A673 (cell line): ENCODE data around the gene FMC1. TPM values are rescaled to one million over a fixed set of nuclear protein-coding genes. Genes with fewer than 3 reads are reported as not detected.

Source experiments
- BruUV-seq: library from RNA; stranded (reverse); fragments of 400-500 nt; replicated peaks from 2 replicates; lab custom pipeline; 2021; lab: Mats Ljungman, UMichigan
- CTCF ChIA-PET: fragments of 300-600 bp; sonication (Branson Sonifier 250); formaldehyde crosslinking; loops from one replicate; lab custom pipeline; 2022; ENCODE audit warnings: antibody characterized with exemption; lab: Charles Lee
- POLR2A ChIA-PET: fragments of 300-600 bp; sonication (Branson Sonifier 250); formaldehyde crosslinking; loops from one replicate; lab custom pipeline; 2022; ENCODE audit warnings: antibody characterized with exemption; ENCODE audit not compliant: low non-redundant PET; lab: Charles Lee
- DNase-seq: peaks from one replicate; pipeline ENCODE4 v3.0.0-alpha.2; 2015; ENCODE audit warnings: low spot score
- H3K27ac ChIP-seq: fragments of 200-600 bp; sonication (generic); 2 replicates; pipeline ENCODE4 v1.5.1; 2016; ENCODE audit warnings: mixed run types, low read depth, mild to moderate bottlenecking, mixed read lengths, antibody characterized with exemption, low read length; ENCODE audit not compliant: poor library complexity, severe bottlenecking
- H3K27me3 ChIP-seq: fragments of 200-600 bp; sonication (generic); replicated peaks from 2 replicates; pipeline ENCODE4 v1.6.1; 2017; ENCODE audit warnings: mixed run types, low read depth, mild to moderate bottlenecking, mixed read lengths, antibody characterized with exemption, low read length; ENCODE audit not compliant: insufficient read depth, poor library complexity
- H3K36me3 ChIP-seq: fragments of 200-600 bp; sonication (generic); 2 replicates; pipeline ENCODE4 v1.6.1; 2016; ENCODE audit warnings: mixed run types, mild to moderate bottlenecking, mixed read lengths, antibody characterized with exemption, low read length; ENCODE audit not compliant: insufficient read depth, poor library complexity, severe bottlenecking
- H3K4me1 ChIP-seq: fragments of 200-600 bp; sonication (generic); 2 replicates; pipeline ENCODE4 v1.6.1; 2017; ENCODE audit warnings: mixed run types, mild to moderate bottlenecking, mixed read lengths, antibody characterized with exemption, low read length; ENCODE audit not compliant: insufficient read depth, poor library complexity, severe bottlenecking
- H3K4me3 ChIP-seq: fragments of 200-600 bp; sonication (generic); 2 replicates; pipeline ENCODE4 v1.5.1; 2016; ENCODE audit warnings: low read depth, mixed run types, mild to moderate bottlenecking, mixed read lengths, low read length; ENCODE audit not compliant: poor library complexity, severe bottlenecking
- H3K9me3 ChIP-seq: fragments of 200-600 bp; sonication (generic); 2 replicates; pipeline ENCODE4 v1.6.1; 2016; ENCODE audit warnings: mixed run types, low read depth, mild to moderate bottlenecking, mixed read lengths, antibody characterized with exemption, low read length; ENCODE audit not compliant: poor library complexity, severe bottlenecking
- CTCF ChIP-seq: fragments of 300-800, 200-600 bp; sonication (generic); conservative IDR thresholded peaks from 2 replicates; pipeline ENCODE4 v1.5.1; 2017; ENCODE audit warnings: low read depth, mild to moderate bottlenecking, antibody characterized with exemption, low read length, moderate library complexity, mixed read lengths
- EZH2 ChIP-seq: fragments of 200-600 bp; sonication (generic); IDR thresholded peaks from 2 replicates; pipeline ENCODE4 v1.6.1; 2017; ENCODE audit warnings: borderline replicate concordance, low read depth, mild to moderate bottlenecking, mixed read lengths, antibody characterized with exemption, low read length; ENCODE audit not compliant: poor library complexity, severe bottlenecking
- intact Hi-C: fragments of 100-400 bp; cut with micrococcal nuclease; formaldehyde crosslinking; loops from one replicate; pipeline ENCODE4 v1.10.0; 2022; ENCODE audit not compliant: unreplicated experiment
- total RNA-seq: library from RNA; stranded (reverse); gene quantifications from 2 replicates; pipeline ENCODE4 v1.2.3, GENCODE V29; 2021

FMC1 gene
- total RNA-seq, 1 experiment from 2014 or later = 11.5 TPM

DNA sequence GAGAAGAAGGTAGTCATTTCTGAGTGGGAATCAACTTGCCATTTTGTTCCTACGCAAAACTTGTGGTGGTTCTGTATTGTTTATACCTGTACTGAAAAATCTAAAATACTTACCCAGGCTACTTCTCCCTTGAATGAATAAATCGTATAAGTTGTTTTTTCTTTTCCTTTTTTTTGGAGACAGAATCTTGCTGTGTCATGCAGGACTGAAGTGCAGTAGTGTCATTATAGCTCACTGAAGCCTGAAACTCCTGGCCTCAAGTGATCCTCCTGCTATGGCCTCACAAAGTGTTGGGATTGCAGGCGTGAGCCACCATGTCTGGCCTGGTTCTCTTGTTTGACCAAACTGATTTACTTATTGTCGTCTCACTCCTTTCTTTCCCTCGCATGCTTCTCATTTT is 46.5 kb downstream of the FMC1 start:
- ChIA-PET POLR2A (no interaction called here), CTCF (no interaction called here)
- Histone ChIP-seq H3K9me3 (no peaks in the 10 kb centered on the region), H3K27ac (no peak overlapping the region), H3K4me1 (no peaks in the 10 kb centered on the region), H3K36me3 (peaks cover 42% of the 10 kb centered on the region), H3K27me3 (no peaks in the 10 kb centered on the region), H3K4me3 (no peak overlapping the region)
- BruUV-seq = no TSS peak
- TF ChIP-seq CTCF (no peak), EZH2 (no peak)
- intact Hi-C loops = no loop called here
- no peak for DNase-seq

- POLR2A ChIA-PET = no interaction called here
- H3K4me1 ChIP-seq = no peaks in the 10 kb centered on the region
- H3K27ac ChIP-seq = no peak overlapping the region
- no peaks in the 10 kb centered on the region for H3K9me3 ChIP-seq
- CTCF ChIA-PET = no interaction called here
- H3K27me3 ChIP-seq = no peaks in the 10 kb centered on the region
- no peak overlapping the region for H3K4me3 ChIP-seq
- H3K36me3 ChIP-seq = peaks cover 38% of the 10 kb centered on the region
- intact Hi-C loops = no loop called here
- TF ChIP-seq EZH2 (no peak), CTCF (no peak)
- no peak for DNase-seq
- BruUV-seq = no TSS peak
Measured at GRCh38 chr7:139389091-139389490, 48.0 kb downstream of the FMC1 start.

DNA sequence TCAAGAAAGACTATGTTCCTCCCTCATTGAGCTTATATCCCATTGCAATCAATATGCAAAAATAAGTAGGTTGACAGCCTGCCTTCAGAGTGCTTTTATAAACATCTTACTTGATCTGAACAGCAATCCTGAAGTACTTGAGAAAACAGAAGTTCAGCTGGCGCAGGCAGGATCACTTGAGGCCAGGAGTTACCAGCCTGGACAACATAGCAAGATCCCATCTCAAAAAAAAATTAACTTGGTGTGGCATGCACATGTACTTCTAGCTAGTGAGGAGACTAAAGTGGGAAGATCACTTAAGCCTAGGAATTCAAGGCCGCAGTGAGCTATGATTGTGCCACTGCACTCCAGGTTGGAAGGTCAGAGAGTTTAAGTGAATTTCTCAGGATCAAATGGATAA is 48.6 kb downstream of the FMC1 start:
- H3K36me3 ChIP-seq = peaks cover 32% of the 10 kb centered on the region

More for the DNA sequence above, 48.6 kb downstream of the FMC1 start:
- TF ChIP-seq CTCF (no peak), EZH2 (no peak)
- no peak overlapping the region for H3K4me3 ChIP-seq
- BruUV-seq = no TSS peak
- H3K27ac ChIP-seq = no peak overlapping the region
- POLR2A ChIA-PET = interaction anchor here (0.7 kb wide), 1 partner anchor 9 kb away, joined by 14 read pairs; no protein-coding TSS in a partner anchor
- H3K27me3 ChIP-seq = no peaks in the 10 kb centered on the region
- CTCF ChIA-PET = no interaction called here
- no peaks in the 10 kb centered on the region for H3K9me3 ChIP-seq
- intact Hi-C loops = no loop called here
- no peaks in the 10 kb centered on the region for H3K4me1 ChIP-seq
- no peak for DNase-seq
